DLD1 (cell line): ENCODE measurements around the gene ADGRB3.
"Not testable (repeated sequence)": the region's sequence is repeated elsewhere in the genome, so short reads cannot be mapped to it uniquely, and the experiment has no call there.

Source experiments
- in situ Hi-C: cut with HindIII; loops from 2 replicates; pipeline ENCODE4 v1.10.0; 2017; ENCODE audit warnings: low sequenced_read_pairs

ADGRB3 gene

GRCh38 chr6:68738039-68738438, 103.0 kb downstream of the ADGRB3 start:
- in situ Hi-C loops = no loop called here

DNA sequence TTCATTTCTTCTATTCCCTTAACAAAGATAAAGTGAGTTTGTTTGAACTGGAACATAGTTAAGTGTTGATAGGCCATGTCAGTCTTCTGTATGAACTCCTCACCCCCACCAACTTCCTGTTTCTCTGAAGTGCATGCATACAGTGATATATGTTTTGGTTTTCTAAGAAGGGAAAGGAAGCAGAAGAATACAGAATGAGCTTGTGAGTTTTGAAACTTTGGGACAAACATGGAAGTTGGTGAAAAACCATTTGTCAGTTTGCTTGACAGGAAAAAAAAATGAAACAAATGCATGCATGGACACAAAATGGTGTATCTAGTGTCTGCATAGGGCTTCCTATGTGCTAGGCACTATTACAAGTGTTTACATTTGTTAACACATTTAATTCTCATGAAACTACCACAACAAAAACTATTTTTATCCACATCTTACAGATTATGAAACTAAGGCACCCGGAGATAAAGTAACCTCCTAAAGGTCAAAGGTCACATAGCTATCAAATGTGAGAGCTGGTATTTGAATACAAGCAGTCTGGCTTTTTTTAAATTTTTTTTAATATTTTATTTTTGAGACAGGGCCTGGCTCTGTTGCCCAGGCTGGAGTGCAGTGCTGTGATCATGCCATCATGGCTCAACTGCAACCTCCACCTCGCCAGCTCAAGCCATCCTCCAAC, 105.9 kb downstream of the ADGRB3 start:
- in situ Hi-C loops = no loop called here

GRCh38 chr6:68741501-68742386, 106.7 kb downstream of the ADGRB3 start:
- in situ Hi-C loops = no loop called here

DNA sequence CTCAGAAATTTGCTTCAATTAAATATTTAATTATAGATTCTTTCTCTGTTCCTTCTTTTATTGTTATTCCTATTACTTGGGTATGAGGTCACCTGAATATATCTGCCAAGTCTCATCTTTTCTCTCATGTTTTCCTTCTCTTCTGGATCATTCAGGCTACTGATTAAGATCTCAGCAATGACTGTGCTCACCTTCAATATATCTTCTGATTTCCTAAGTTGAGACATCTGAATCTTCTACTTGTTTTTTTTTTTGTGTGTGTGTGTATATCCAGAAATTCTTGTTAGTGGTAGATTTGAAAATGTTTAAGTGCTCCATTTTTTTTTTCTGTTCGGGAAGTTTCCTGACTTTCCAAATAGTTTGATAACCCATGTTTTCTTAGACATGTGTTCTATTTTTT, 108.0 kb downstream of the ADGRB3 start:
- in situ Hi-C loops = no loop called here

GRCh38 chr6:68744376-68744775, 109.3 kb downstream of the ADGRB3 start:
- in situ Hi-C loops = not testable (repeated sequence)

- in situ Hi-C loops = no loop called here
Measured at GRCh38 chr6:68746376-68746775, 111.3 kb downstream of the ADGRB3 start.

DNA sequence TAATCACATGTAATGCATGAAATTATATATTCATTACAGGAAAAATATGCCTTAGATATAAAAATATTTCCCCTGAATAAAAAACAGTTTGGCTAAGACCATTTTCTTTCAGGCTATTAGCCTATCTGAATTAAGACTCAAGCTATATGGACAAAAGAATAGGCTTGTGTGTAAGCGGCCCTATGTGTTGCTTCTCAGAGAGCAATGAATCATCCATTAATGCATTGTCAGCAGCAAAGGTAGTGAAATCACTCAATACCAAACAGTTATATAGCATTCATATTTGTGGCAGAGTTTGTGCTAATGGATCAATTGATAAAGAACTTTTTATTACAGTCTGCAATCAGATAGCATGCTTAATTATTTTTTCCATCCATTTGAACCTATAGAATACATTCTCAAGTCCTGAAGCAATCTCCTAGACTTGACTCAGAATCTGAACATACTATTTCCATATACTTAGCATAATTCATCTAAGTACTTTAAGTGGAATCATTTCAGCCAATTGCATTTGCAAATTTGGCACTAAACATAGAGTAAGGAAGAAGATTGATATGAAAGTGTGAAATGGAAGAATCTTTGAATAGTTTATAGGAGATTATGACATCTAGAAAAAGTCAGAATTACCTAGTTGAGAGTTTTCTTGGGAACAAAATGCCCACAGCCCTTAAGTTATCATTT, 112.2 kb downstream of the ADGRB3 start:
- in situ Hi-C loops = no loop called here

GRCh38 chr6:68747832-68748231, 112.8 kb downstream of the ADGRB3 start:
- in situ Hi-C loops = not testable (repeated sequence)

DNA sequence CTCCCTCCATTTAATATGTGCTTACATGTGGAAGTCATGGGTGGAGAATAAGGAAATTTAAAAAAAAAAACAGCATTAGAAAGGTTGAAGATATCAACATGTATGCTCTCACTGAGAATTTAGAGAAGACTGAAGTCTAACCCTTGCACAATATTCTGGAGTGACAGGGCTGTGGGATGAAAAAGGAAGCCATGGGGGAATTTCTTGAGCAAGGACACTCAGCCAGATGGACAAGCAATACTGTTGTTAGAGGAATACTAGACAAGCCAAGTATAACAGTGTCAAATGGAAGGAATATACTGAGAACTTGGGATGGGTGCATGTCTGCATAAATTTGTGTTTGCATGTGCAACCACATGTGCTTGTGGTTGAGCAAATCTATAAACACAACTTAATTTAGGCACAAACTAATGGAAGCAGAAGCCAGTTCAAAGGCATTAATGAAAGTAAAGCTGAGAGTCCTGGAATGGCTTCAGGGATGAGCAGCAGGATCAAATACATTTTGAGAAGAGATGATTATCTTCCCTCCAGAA, 119.7 kb downstream of the ADGRB3 start:
- in situ Hi-C loops = no loop called here

DNA sequence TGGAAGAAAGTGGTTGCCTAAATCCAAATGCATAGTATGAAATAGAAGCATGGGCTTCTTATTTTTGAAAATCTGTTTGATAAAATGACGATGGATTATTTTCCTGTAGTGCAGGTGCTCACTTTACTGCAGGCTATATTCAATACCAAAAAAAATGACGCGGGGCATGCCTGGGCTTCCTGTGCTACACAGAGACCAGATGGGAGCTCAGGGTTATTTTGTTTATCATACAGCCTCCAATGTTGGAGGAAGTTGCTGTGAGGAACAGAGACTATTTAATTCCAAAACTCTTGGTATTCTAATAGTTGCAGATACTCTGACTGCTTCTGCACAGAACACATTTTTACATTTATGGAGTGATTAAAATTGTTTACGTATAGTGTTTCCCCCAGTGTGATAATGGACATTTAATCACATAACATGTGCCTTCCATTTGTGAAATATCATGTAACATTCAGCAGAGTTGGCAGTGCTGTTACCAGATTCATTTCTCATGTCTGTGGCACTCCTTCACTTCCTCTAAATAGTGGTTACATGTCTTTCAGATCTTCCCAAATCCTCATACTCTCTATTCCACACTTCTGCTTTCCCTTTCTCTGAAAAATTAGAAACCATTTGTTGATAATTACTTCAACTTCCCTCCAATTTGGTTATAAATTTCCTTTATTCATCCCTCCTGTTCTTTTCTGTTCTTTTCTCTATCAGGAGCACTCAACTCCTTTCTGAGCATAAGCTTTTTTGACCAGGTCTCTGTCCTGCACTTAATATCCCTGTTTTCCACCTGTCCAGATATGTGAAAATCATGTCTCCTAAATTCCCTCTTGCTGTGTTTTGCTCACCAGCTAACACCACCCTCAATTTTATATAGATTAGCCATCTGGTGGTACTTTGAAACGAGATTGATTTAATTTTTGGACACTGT, 121.6 kb downstream of the ADGRB3 start:
- in situ Hi-C loops = no loop called here

DNA sequence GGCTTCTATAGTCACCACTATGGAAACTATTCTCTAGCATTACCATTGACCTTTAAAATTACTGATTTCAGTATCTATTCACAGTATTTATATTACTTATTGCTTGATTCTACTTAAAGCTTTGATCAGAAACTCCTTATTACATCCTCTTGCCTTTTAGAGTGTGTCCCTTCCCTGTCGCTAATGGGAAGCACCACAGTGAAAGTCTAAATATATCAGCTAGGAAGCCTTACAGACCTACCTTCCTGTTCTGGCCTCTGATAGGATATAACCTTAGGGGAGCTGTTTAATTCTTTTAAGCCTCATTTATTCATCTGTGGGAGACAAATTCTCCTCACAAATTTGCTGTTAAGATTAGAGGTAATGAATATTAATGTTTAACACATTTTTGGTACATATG, 122.7 kb downstream of the ADGRB3 start:
- in situ Hi-C loops = no loop called here

- in situ Hi-C loops = no loop called here
Measured at GRCh38 chr6:68758559-68758958, 123.5 kb downstream of the ADGRB3 start.

GRCh38 chr6:68760485-68760884, 125.4 kb downstream of the ADGRB3 start:
- in situ Hi-C loops = no loop called here

- in situ Hi-C loops = no loop called here
Measured at GRCh38 chr6:68760941-68761676, 126.0 kb downstream of the ADGRB3 start.

- in situ Hi-C loops = no loop called here
Measured at GRCh38 chr6:68761985-68762384, 126.9 kb downstream of the ADGRB3 start.

DNA sequence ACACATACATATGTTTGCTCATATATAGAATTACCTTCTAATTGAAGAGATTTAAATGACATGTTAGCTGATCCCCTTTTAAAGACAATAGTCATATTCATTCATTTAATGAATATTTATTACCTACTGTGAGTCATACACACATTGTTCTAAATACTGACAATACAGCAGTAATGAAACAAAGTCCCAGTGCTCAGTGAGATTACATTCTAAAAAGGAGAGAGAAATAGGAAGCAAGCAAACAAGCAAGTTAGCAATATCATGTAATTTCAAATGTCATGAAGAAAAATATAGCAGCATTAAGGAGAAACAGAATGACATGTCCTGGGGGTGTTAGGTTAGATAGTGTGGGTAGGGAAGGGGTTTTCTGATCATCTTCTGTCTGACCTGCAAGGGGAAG, 136.3 kb downstream of the ADGRB3 start:
- in situ Hi-C loops = no loop called here

- in situ Hi-C loops = no loop called here
Measured at GRCh38 chr6:68774843-68775242, 139.8 kb downstream of the ADGRB3 start.

DNA sequence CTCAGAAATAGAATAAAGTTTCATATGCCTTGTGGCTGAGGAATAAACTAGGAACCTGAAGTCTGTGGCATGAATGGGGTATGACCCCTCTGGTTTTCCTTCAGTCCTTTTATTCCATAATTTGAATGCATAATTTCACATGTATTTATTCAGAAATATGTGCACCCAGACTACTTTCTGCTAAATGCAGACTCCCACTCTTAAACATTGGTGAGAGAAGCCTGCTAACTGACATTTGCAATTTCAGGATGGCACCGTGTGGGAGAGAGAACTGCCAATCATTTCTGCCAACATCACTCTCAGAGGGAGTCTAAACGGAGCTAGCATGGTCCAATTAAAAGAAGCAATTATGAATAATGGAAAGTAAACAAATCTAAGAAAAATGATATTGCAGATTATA, 141.3 kb downstream of the ADGRB3 start:
- in situ Hi-C loops = no loop called here

DNA sequence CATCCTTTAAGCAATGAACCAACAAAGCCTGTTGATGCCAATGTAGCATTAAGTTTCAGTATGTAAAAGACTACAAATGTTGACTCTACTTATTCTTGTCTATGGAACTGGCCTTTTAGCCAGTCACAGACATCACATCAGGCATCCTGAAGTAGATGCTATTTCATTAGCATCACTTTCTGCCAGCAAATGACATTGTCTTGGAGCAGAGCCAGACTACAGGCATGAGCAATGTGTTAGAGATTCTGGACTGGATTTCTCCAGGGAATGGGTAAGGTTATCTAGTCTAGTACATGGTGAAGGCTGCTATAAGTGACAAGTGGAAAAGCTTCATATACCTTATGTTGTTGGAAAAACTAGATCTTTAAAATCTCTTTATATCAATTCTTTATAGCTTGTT, 142.9 kb downstream of the ADGRB3 start:
- in situ Hi-C loops = no loop called here
